ENCODE results near the gene XPO4.
"Not testable (repeated sequence)": the region's sequence is repeated elsewhere in the genome, so short reads cannot be mapped to it uniquely, and the experiment has no call there.

Gene XPO4

DNA sequence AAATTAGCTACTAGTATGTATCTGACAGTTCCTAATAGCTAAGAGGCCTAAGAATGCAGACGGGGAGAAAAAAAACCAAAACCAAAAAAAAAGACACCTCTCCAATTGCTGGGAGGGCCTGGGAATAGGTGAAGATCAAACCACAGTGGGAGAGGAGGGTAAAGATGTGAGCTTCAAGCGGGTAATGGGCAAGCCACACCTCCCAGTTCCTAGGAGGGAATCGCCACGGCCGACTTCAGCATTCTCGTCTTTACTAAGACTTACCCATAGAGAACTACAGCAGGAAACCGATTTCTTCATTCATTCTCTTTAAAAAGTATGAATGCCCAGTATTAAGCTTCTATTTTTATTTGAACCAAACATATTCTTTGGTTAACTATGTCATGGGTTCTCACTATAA is 123.1 kb downstream of the XPO4 start:
- no peak for DNase-seq

DNA sequence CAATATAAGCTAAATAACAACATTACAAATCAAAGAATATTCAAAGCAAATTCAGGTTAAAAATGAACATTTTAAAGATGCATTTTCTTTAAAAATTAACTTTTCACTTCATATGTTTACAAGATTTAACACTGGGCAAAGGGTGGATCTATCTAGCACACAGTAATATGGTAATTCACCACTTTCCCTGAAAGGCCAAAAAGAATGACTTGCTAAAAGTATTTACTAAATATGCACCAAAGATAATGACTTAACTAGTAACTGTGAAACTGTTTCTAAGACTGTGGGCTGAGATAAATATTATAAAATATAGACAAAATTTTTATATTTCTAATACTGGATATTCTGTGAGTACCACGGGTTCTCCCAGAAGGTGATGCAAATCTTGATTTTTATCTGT is 124.2 kb downstream of the XPO4 start:
- DNase-seq = no peak

DNA sequence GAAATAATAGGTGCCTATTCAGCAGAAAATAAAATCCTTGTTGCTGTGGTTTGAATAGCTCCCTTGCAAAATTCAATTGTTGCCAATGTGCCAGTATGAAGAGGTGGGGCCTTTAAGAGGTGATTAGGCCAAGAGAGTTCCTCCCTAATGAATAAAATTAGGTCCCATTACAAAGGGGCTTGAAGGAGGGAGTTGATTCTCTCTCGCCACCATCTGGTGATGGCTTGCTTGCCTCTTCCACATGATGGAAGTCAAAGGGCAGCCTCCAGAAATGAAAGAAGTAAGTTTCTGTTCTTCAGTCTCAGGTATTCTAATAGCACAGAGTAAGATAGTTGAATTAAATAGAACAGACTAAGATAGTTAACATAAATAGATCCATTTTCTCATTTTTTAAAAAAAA is 125.8 kb downstream of the XPO4 start:
- DNase-seq = no peak

DNA sequence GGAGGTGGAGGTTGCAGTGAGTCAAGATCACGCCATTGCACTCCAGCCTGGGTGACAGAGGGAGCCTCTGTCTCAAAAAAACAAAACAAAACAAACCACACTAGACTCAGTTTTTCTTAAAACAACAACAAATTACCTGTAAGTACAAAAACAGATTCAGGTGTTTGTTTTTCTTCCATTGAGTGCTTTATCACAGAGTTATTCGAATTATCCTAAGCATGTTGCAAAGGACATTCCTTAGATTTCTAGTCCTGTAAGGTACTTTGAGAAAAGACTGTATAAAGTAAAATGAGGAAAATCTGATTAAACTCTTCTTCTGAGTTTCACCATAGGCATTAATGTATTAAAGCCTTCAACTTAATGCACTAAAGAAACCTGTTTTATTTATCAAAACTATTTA is 126.6 kb downstream of the XPO4 start:
- no peak for DNase-seq

DNA sequence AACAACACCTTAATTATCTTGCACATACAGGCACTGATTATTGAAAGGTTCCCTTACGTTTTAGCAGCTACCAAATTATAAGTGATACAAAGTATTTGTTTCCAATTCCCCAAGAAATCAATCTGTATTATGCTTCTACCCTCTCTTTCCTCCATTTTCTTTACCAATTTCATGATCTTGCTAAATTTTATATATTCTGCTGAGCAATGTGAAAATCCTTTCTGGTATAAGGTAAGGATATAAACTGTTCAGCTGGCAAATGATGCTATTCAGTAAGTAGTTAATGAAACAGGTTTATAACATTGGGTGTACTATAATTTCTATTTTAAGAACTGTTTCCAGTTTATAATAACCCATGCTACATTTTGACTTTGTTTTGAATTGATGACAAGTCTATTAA is 127.8 kb downstream of the XPO4 start:
- DNase-seq = no peak

DNA sequence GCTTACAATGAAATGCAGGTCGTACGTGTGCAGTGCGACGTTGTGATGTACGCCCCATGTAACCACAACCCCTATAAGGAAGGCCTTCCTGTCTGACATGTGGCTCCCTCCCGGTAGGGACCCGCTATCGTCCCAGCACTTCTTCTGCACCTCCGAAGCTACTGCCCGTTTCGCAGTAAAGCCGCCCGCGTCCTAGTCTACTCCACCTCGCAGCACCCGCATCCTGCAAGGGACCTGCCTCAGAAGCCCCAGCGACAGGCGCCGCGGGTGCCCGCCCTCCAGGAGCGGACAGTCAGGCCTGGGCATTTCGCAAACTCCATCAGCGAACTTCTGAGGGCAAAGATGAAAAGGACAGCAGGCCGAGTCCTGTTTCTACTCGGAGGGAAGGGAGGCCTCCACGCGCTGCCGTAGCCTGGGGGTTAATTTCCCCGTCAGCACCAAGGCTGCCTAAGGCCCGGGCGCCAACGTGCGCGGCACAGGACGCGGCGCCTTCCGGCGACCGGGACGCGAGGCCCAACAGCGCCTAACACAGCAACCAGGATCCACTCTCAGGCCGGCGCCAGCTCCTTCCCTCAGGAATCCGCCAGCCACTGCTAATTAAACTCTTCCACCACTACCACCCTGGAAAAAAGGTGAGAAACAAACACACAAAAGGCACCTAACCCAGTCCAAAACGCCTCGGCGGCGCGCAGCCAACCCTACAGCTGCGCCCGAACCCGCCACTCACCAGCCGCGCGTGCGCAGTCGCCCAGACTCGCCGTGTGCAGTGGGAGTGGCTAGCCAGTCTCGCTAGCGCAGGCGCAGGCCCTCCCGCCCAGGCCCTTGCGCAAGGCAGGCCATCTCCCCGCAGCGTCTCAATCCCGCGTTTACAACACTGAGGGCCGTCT is 129.1 kb downstream of the XPO4 start, which contains the start of gene EEF1AKMT1:
EEF1AKMT1 (minus strand) TSS at position 768 of the 887 bp plus-strand sequence. CDS start 16,363 bp downstream, outside the sequence.
- DNase-seq = peak; percentile 64

DNA sequence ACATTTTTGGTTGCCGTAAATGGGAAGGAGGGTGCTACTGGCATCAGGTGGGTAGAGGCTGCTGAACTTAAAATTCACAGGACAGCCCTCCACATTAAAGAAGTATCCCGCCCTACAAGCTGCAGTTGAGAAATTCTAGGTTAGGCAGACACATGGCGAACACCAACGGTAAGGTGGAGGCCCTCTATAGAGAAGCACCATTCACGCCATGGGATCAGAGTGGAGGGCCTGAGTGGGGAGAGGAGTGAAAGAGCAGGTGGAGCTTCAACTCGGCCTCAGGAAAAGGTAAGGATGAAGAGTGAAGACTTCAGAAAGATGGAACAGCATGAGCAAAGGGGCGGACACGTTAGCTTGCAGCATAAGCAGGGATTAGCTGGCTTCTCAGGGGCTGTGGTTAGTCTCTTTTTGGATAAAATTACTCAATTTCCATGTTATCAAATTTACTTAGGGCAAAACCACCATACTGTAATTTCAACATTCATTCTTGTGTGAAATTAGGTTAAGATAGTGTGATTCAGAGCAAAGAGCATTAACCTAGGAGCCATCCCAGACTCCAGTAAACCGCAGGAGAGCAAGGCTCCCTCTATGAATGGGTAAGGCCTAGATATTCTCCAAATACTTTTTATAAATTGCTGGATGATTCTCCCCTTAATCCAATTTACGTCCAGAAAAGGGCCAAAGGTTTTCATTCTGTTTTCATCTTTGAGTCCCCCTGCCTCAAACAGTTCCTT is 130.0 kb downstream of the XPO4 start:
- no peak for DNase-seq

DNA sequence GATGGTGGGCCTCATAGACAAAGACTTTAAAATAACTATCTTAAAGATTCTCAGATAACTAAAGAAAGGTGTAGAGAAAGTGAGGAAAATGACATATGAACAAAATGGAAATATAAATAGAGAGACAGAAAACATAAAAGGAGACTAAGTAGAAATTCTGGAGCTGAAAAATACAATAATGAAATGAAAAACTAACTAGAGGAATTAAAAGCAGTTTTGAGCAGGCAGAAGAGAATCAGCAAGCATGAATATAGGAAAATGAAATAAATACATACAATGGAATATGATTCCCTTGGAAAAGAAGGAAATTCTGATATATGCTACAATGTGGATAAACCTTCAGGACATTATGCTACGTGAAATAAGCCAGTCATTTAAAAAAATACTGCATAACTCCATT is 132.7 kb downstream of the XPO4 start:
- no peak for DNase-seq

DNA sequence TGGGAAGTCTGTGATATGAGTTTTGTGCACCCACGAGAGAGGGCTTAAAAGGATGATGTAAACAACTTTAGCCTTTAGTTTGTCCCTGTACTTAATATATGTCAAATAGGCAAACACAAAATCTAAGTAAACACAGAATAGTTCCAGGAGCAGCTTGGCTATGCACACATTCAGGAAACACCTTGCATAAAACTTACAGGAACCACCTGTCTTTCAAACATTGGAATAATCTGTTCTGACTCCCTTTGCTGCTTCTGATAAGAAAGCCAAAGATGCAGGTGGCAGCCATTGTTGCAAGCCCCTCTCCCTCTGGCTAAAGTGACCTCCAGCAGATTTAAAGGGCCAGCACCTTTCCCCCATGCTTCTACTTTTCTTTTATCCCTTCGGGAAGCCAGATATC is 133.5 kb downstream of the XPO4 start:
- no peak for DNase-seq

DNA sequence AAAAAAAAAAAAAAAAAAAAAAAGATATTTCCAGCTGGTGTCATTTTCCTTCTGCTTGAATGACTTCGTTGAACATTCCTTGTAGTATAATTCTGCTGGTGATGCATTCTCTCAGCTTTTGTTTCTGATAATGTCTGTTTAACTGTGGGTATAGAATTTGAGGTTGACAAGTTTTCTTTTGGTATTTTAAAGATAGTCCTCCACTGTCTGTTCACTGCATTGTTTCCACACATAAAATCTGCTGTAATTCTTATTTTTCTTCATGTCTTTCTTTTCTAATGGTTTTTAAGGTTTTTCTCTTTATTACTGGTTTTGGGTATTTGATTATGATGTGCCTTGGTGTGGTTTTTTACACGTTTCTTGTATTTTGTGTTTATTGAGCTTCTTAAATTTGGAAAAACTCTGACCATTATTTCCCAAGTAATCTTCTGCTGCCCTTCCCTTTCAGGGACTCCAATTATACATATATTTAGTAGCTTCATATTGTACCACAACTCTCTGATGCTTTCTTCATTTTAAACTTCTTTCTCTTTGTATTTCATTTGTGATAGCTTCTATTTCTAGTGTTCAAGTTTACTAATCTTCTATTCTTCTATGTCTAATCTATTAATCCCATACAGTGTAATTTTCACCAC is 135.1 kb downstream of the XPO4 start:
- DNase-seq = no peak

DNA sequence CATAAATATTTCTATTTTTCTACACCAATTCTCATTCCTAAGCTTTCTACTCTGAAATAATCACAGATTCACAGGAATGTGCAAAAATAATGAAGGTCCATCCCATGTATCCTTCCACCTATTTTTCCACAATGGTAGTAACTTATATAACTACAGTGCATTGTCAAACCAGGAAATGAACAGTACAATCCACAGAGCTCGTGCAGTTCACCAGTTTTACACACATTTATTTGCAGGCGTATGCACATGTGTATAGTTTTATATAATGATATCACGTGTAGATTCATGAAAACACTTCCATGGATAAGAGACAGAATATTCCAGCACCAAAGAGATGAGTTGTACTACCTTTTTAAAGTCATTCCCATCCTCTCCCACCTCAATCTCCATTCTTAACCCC is 141.7 kb downstream of the XPO4 start:
- no peak for DNase-seq

DNA sequence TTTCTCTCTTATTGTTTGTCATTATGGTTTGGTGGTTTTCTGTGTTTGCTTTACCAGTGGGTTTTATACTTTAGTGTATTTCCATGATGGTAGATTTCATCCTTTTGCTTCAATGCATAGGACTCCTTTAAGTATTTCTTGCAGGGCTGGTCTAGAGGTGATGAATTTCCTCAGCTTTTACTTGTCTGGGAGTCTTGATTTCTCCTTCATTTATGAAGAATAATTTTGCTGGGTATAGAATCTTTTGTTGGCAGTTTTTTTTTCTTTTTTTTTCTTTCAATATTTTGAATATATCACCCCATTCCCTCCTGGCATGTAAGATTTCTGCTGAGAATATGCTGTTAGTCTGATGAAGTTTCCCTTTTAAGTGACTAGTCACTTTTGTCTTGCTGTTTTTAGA is 148.5 kb downstream of the XPO4 start:
- no peak for DNase-seq

DNA sequence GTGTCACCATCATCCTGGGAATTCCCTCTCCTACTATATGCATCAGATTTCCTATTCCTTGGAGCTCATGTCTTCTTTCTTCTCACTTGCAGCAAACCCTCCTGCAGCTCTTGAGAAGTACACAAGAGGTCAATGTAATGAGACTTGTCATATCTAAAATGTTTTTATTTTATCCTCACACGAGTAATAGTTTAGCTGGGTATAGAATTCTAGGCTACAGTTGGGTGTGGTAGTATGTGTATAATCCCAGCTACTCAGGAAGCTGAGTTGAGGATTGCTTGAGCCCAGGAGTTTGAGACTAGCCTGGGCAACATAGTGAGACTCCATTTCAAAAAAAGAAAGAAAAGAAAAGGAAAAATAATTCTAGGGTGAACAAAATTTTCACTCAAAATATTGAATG is 153.2 kb downstream of the XPO4 start:
- DNase-seq = no peak

DNA sequence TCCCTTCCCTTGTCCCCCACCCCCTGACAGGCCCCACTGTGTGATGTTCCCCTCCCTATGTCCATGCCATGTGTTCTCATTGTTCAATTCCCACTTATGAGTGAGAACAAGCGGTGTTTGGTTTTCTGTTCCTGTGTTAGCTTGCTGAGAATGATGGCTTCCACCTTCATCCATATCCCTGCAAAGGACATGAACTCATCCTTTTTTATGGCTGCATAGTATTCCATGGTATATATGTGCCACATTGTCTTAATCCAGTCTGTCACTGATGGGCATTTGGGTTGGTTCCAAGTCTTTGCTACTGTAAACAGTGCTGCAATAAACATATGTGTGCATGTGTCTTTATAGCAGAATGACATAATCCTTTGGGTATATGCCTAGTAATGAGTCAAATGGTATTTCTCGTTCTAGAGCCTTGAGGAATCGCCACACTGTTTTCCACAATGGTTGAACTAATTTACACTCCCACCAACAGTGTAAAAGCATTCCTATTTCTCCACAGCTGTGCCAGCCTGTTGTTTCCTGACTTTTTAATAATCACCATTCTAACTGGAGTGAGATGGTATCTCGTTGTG is 158.6 kb downstream of the XPO4 start:
- DNase-seq = not testable (repeated sequence)

DNA sequence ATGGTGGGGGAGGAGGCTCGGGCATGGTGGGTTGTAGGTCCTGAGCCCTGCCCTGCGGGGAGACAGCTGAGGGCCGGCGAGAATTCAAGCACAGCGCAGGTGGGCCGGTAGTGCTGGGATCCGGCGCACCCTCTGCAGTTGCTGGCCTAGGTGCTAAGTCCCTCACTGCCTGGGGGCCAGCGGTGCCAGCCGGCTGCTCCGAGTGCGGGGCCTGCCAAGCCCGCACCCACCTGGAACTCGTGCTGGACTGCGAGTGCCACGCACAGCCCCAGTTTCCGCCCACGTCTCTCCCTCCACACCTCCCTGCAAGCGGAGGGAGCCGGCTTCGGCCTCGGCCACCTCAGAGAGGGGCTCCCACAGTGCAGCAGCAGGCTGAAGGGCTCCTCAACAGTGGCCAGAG is 162.5 kb downstream of the XPO4 start:
- DNase-seq = no peak

DNA sequence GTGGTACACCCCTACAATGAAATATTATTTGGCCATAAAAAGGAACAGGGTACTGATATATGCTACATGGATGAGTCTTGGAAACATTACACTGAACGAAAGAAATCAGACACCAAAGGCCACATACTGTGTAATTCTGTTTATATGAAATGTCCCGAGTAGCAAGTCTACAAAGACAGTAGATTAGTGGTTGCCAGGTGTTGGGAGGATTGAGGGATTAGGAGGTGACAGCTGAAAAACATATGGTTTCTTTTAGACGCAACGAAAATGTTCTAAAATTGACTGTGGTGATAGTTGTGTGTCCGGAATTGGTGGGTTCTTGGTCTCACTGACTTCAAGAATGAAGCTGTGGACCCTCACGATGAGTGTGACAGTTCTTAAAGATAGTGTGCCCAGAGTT is 163.9 kb downstream of the XPO4 start:
- no peak for DNase-seq

DNA sequence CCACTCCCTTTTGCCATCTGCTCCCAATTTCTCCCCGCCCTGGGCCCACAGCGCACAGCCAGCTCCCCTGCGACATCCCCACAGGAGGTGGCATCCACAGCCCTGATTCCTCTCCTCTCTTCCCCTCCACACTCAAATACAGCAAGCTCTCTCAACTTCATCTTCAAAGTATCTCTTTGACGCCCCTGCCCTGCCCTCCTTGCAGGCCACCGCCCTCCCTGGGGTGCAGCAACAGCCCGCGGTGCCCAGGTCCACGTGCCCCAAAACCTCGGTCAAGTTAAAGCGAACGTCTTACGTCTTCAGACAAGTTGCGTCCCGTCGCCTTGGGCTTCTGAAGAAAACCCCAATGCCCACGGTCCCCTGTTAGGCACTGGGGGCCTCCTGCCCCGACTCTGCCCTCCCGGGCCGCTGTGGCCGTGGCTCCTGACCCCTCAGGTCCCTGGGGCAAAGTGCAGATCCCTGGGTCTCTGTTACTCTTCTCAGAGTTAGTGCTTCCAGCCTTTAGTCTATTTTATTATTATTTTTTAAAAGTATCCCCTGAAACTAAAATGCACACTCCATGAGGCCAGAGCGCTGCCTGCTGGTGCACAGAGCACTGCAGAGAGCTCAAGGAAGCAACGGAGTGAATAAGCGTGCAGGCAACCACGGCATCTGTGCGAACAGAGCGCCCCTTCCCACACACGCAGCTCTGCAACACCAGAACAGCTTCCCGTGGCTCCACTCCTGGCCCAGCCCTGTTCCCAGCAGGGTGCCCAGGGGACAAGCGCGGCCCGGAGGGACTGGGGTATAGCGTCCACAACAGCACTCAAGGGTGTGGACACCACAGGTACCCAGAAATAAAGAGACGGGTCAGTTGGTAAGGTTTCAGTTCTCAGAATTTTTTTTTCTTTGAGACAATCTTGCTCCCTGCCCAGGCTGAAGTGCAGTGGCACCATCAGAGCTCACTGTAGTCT is 172.6 kb downstream of the XPO4 start:
- no peak for DNase-seq

DNA sequence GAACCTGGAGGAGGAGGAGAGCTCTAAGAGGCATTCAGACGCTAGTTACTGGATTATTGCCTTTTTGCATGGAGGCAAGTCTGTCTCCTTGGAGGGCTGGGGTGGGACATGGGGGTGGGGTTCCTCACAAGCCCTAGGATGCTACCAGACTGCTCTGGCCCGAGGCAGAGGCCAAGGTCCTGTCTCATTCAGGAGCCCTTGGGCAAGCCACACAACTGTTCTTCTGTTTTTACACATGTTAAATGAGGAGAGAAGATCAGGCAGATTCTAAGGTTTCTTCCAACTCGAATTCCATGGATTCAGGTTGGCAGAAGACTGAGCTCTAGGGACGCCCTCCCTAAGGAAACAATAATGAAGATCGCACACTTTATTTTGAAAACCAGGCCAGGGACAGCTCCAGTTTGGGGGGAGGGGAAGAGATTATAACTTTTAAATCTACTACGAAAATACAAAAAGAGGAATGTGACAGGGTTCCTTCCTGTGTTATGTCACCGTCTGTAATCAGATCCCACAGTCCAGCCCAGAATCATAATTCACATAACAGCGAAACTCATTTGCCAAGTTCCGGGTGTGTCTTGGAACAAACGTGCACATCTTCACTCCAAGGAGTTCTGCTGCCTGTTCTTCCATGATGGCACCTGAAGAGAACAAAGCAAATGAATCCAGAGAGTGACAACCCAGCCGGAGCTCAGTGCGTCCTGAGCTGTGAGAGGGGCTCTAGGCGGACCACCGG is 173.8 kb downstream of the XPO4 start:
- no peak for DNase-seq

DNA sequence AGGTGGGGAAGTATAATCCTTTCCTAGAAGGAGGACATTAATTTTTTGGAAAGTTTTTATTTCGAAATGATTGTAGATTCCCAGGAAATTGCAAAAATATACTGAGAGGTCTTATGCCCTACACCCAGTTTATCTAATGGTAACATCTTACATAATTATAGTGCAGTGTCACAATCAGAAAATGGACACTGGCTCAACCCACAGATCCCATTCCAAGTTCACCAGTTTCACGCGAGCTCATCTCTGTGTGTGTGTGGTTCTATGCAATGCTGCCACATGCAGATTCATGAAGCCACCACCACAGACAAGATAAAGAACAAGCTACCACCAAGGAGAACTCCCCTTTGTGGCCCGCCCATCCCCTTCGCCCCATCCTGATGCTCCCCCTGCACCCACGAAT is 174.7 kb downstream of the XPO4 start:
- DNase-seq = no peak
